ENCODE measurements around the gene CUL1. TPM values are rescaled to one million over a fixed set of nuclear protein-coding genes. Genes with fewer than 3 reads are reported as not detected.

CUL1 gene
- total RNA-seq, 1 donor from 2014 or later = 69.4 TPM

- intact Hi-C loops (cut with micrococcal nuclease) = no loop called here
- no peak overlapping the region for H3K4me3 Mint-ChIP-seq (ENCODE audit: low read depth)
- peaks cover 54% of the 10 kb centered on the region for H3K36me3 Mint-ChIP-seq (ENCODE audit: low read depth)
- H3K4me1 Mint-ChIP-seq (ENCODE audit: low read depth) = peaks cover 10% of the 10 kb centered on the region
- no peaks in the 10 kb centered on the region for H3K27me3 Mint-ChIP-seq (ENCODE audit: low read depth)
- H3K27ac Mint-ChIP-seq = no peak overlapping the region
- no peak for DNase-seq (ENCODE audit: low spot score)
- H3K9me3 Mint-ChIP-seq = peaks cover 8% of the 10 kb centered on the region
These were observed 54.5 kb downstream of the CUL1 start for GRCh38 chr7:148753224-148753623.

- intact Hi-C loops (cut with micrococcal nuclease) = no loop called here
- H3K9me3 Mint-ChIP-seq = peaks cover 4% of the 10 kb centered on the region
- no peaks in the 10 kb centered on the region for H3K27me3 Mint-ChIP-seq (ENCODE audit: low read depth)
- no peak overlapping the region for H3K27ac Mint-ChIP-seq
- no peak overlapping the region for H3K4me3 Mint-ChIP-seq (ENCODE audit: low read depth)
- H3K36me3 Mint-ChIP-seq (ENCODE audit: low read depth) = peaks cover 50% of the 10 kb centered on the region
- DNase-seq (ENCODE audit: low spot score) = no peak
- peaks cover 10% of the 10 kb centered on the region for H3K4me1 Mint-ChIP-seq (ENCODE audit: low read depth)
These were observed 56.2 kb downstream of the CUL1 start for GRCh38 chr7:148754912-148755311.

- Mint-ChIP-seq H3K27me3 (ENCODE audit: low read depth) (no peaks in the 10 kb centered on the region), H3K4me3 (ENCODE audit: low read depth) (no peak overlapping the region), H3K27ac (no peak overlapping the region), H3K9me3 (no peaks in the 10 kb centered on the region), H3K36me3 (ENCODE audit: low read depth) (peaks cover 44% of the 10 kb centered on the region), H3K4me1 (ENCODE audit: low read depth) (no peaks in the 10 kb centered on the region)
- no peak for DNase-seq (ENCODE audit: low spot score)
- intact Hi-C loops (cut with micrococcal nuclease) = no loop called here
These were observed 63.0 kb downstream of the CUL1 start for GRCh38 chr7:148761499-148762278.

GRCh38 chr7:148763622-148764021 is 64.9 kb downstream of the CUL1 start:
- H3K27me3 Mint-ChIP-seq (ENCODE audit: low read depth) = no peaks in the 10 kb centered on the region
- no peaks in the 10 kb centered on the region for H3K9me3 Mint-ChIP-seq
- intact Hi-C loops (cut with micrococcal nuclease) = no loop called here
- no peak overlapping the region for H3K4me3 Mint-ChIP-seq (ENCODE audit: low read depth)
- no peak overlapping the region for H3K27ac Mint-ChIP-seq
- peaks cover 46% of the 10 kb centered on the region for H3K36me3 Mint-ChIP-seq (ENCODE audit: low read depth)
- H3K4me1 Mint-ChIP-seq (ENCODE audit: low read depth) = no peaks in the 10 kb centered on the region
- DNase-seq (ENCODE audit: low spot score) = no peak

- Mint-ChIP-seq H3K27me3 (ENCODE audit: low read depth) (no peaks in the 10 kb centered on the region), H3K36me3 (ENCODE audit: low read depth) (peaks cover 64% of the 10 kb centered on the region), H3K4me1 (ENCODE audit: low read depth) (peaks cover 21% of the 10 kb centered on the region), H3K4me3 (ENCODE audit: low read depth) (no peak overlapping the region), H3K9me3 (no peaks in the 10 kb centered on the region), H3K27ac (no peak overlapping the region)
- intact Hi-C loops (cut with micrococcal nuclease) = no loop called here
- no peak for DNase-seq (ENCODE audit: low spot score)
These were observed 71.3 kb downstream of the CUL1 start for GRCh38 chr7:148770004-148770403.

GRCh38 chr7:148772297-148773089 is 73.8 kb downstream of the CUL1 start:
- DNase-seq (ENCODE audit: low spot score) = no peak
- no peak overlapping the region for H3K4me3 Mint-ChIP-seq (ENCODE audit: low read depth)
- H3K36me3 Mint-ChIP-seq (ENCODE audit: low read depth) = peaks cover 64% of the 10 kb centered on the region
- intact Hi-C loops (cut with micrococcal nuclease) = no loop called here
- peaks cover 26% of the 10 kb centered on the region for H3K4me1 Mint-ChIP-seq (ENCODE audit: low read depth)
- H3K27ac Mint-ChIP-seq = peak overlapping the region; percentile 77
- no peaks in the 10 kb centered on the region for H3K27me3 Mint-ChIP-seq (ENCODE audit: low read depth)
- no peaks in the 10 kb centered on the region for H3K9me3 Mint-ChIP-seq

GRCh38 chr7:148773334-148773733 is 74.6 kb downstream of the CUL1 start:
- peak; percentile 40 for DNase-seq (ENCODE audit: low spot score)
- intact Hi-C loops (cut with micrococcal nuclease) = no loop called here
- Mint-ChIP-seq H3K36me3 (ENCODE audit: low read depth) (peaks cover 58% of the 10 kb centered on the region), H3K27ac (peak overlapping the region; percentile 77), H3K4me3 (ENCODE audit: low read depth) (peak overlapping the region; percentile 5), H3K9me3 (no peaks in the 10 kb centered on the region), H3K27me3 (ENCODE audit: low read depth) (no peaks in the 10 kb centered on the region), H3K4me1 (ENCODE audit: low read depth) (peaks cover 26% of the 10 kb centered on the region)

- no peaks in the 10 kb centered on the region for H3K9me3 Mint-ChIP-seq
- peaks cover 26% of the 10 kb centered on the region for H3K4me1 Mint-ChIP-seq (ENCODE audit: low read depth)
- H3K27me3 Mint-ChIP-seq (ENCODE audit: low read depth) = no peaks in the 10 kb centered on the region
- intact Hi-C loops (cut with micrococcal nuclease) = no loop called here
- peaks cover 52% of the 10 kb centered on the region for H3K36me3 Mint-ChIP-seq (ENCODE audit: low read depth)
- no peak overlapping the region for H3K4me3 Mint-ChIP-seq (ENCODE audit: low read depth)
- no peak overlapping the region for H3K27ac Mint-ChIP-seq
- no peak for DNase-seq (ENCODE audit: low spot score)
These were observed 75.8 kb downstream of the CUL1 start for GRCh38 chr7:148774471-148774870.

- H3K4me1 Mint-ChIP-seq (ENCODE audit: low read depth) = no peaks in the 10 kb centered on the region
- intact Hi-C loops (cut with micrococcal nuclease) = no loop called here
- peaks cover 49% of the 10 kb centered on the region for H3K36me3 Mint-ChIP-seq (ENCODE audit: low read depth)
- no peaks in the 10 kb centered on the region for H3K27me3 Mint-ChIP-seq (ENCODE audit: low read depth)
- H3K9me3 Mint-ChIP-seq = no peaks in the 10 kb centered on the region
- DNase-seq (ENCODE audit: low spot score) = no peak
- H3K27ac Mint-ChIP-seq = no peak overlapping the region
- H3K4me3 Mint-ChIP-seq (ENCODE audit: low read depth) = no peak overlapping the region
These were observed 84.2 kb downstream of the CUL1 start for GRCh38 chr7:148782757-148783456.

GRCh38 chr7:148783801-148784527 is 85.3 kb downstream of the CUL1 start:
- Mint-ChIP-seq H3K36me3 (ENCODE audit: low read depth) (peaks cover 55% of the 10 kb centered on the region), H3K9me3 (no peaks in the 10 kb centered on the region), H3K4me1 (ENCODE audit: low read depth) (no peaks in the 10 kb centered on the region), H3K27ac (no peak overlapping the region), H3K4me3 (ENCODE audit: low read depth) (no peak overlapping the region), H3K27me3 (ENCODE audit: low read depth) (no peaks in the 10 kb centered on the region)
- no peak for DNase-seq (ENCODE audit: low spot score)
- intact Hi-C loops (cut with micrococcal nuclease) = no loop called here

GRCh38 chr7:148787571-148788295 is 89.0 kb downstream of the CUL1 start:
- Mint-ChIP-seq H3K27ac (peak overlapping the region; percentile 22), H3K27me3 (ENCODE audit: low read depth) (no peaks in the 10 kb centered on the region), H3K36me3 (ENCODE audit: low read depth) (peaks cover 73% of the 10 kb centered on the region), H3K4me3 (ENCODE audit: low read depth) (no peak overlapping the region), H3K4me1 (ENCODE audit: low read depth) (no peaks in the 10 kb centered on the region), H3K9me3 (no peaks in the 10 kb centered on the region)
- no peak for DNase-seq (ENCODE audit: low spot score)
- intact Hi-C loops (cut with micrococcal nuclease) = no loop called here

GRCh38 chr7:148789220-148789619 is 90.5 kb downstream of the CUL1 start:
- H3K9me3 Mint-ChIP-seq = no peaks in the 10 kb centered on the region
- H3K4me1 Mint-ChIP-seq (ENCODE audit: low read depth) = peaks cover 3% of the 10 kb centered on the region
- intact Hi-C loops (cut with micrococcal nuclease) = no loop called here
- no peak overlapping the region for H3K4me3 Mint-ChIP-seq (ENCODE audit: low read depth)
- no peaks in the 10 kb centered on the region for H3K27me3 Mint-ChIP-seq (ENCODE audit: low read depth)
- no peak overlapping the region for H3K27ac Mint-ChIP-seq
- H3K36me3 Mint-ChIP-seq (ENCODE audit: low read depth) = peaks cover 81% of the 10 kb centered on the region
- DNase-seq (ENCODE audit: low spot score) = no peak
